HUES64 (cell line): Measurements from ENCODE around the gene NEMP2.

Experiments
- H3K27ac ChIP-seq: 2 replicates; pipeline ENCODE4 v1.7.0; 2013; ENCODE audit warnings: low read depth, low read length, inconsistent platforms
- H3K27me3 ChIP-seq: 2 replicates; pipeline ENCODE4 v1.6.1; 2013; ENCODE audit warnings: mild to moderate bottlenecking, low read length; ENCODE audit not compliant: insufficient read depth
- H3K36me3 ChIP-seq: 2 replicates; pipeline ENCODE4 v1.6.1; 2013; ENCODE audit warnings: mild to moderate bottlenecking, low read length; ENCODE audit not compliant: insufficient read depth
- H3K4me1 ChIP-seq: 2 replicates; pipeline ENCODE4 v1.6.1; 2013; ENCODE audit warnings: mild to moderate bottlenecking, low read length, moderate library complexity; ENCODE audit not compliant: insufficient read depth
- H3K4me3 ChIP-seq: 2 replicates; pipeline ENCODE4 v1.5.1; 2013; ENCODE audit warnings: mild to moderate bottlenecking, low read length, moderate library complexity
- H3K9ac ChIP-seq: 2 replicates; pipeline ENCODE4 v1.6.1; 2013; ENCODE audit warnings: mild to moderate bottlenecking, low read depth, low read length
- H3K9me3 ChIP-seq: 2 replicates; pipeline ENCODE4 v1.6.1; 2013; ENCODE audit warnings: low read depth, low read length; ENCODE audit not compliant: insufficient read depth
- WGBS: fragments of 150-250, 120-280 bp; methylation state at CpG from one replicate; pipeline ENCODE4 v1.1.7; 2013; ENCODE audit warnings: missing lambda C conversion rate; 5-methylcytosine and 5-hydroxymethylcytosine counted together

Gene NEMP2

GRCh38 chr2:190535121-190535439 lies 558 bp upstream of the NEMP2 start:
- H3K9me3 ChIP-seq, result peaks cover 27% of the 10 kb centered on the region
- 20% methylated on average over 7 of the region's 7 CpGs for WGBS
- H3K27ac ChIP-seq, result peak overlapping the region; percentile 96
- H3K9ac ChIP-seq, result peak overlapping the region; percentile 85
- no peaks in the 10 kb centered on the region for H3K36me3 ChIP-seq
- H3K4me1 ChIP-seq, result peaks cover 24% of the 10 kb centered on the region
- H3K27me3 ChIP-seq, result no peaks in the 10 kb centered on the region
- peak overlapping the region; percentile 78 for H3K4me3 ChIP-seq

GRCh38 chr2:190533968-190534309 lies 583 bp downstream of the NEMP2 start:
- no peaks in the 10 kb centered on the region for H3K36me3 ChIP-seq
- peak overlapping the region; percentile 85 for H3K9ac ChIP-seq
- peak overlapping the region; percentile 78 for H3K4me3 ChIP-seq
- peaks cover 24% of the 10 kb centered on the region for H3K4me1 ChIP-seq
- H3K27me3 ChIP-seq, result no peaks in the 10 kb centered on the region
- WGBS, result 59% methylated on average over 13 of the region's 13 CpGs
- H3K27ac ChIP-seq, result peak overlapping the region; percentile 96
- peaks cover 15% of the 10 kb centered on the region for H3K9me3 ChIP-seq

DNA sequence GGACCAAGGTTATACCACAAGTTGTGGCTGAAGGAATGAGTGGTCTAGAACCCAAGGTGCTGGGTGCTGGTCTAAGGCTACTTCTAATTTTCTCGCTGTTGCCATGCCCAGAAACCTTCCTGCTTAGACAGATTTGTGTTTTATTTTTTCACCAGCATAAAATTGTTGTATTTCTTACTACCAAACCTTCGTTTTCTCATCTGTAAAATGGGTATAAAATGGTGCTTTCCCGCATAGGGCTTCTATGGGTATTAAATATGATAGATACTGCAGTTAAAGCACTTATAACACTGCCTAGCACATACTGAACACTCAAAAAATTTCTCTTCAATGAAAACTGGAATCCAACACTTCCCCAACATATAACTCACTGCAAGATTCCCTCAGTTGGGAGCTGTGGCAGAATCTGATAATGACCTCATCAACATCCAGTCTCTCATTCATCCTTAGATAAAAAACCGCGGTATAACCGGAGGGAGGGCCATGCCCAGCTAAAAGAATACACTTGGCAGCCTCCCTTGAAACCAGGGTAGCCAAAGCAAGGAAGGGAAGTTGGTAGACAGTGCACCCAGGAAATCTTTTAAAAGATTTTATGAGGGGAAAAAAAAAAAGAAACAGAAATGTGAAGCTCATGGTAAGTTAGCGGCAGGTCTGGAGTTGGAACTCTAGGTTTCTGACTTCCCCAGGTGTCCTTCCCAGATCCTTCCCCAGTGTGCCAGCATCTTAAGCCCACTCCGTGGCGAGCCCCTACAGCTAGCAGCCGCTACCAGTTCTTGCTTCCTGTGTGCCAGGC lies 1.2 kb downstream of the NEMP2 start:
- no peak overlapping the region; the same call in 1 of the 2 replicates for H3K27ac ChIP-seq
- 84% methylated on average over 8 of the region's 10 CpGs for WGBS
- H3K27me3 ChIP-seq, result no peaks in the 10 kb centered on the region
- H3K4me1 ChIP-seq, result peaks cover 27% of the 10 kb centered on the region
- peaks cover 9% of the 10 kb centered on the region for H3K9me3 ChIP-seq
- H3K4me3 ChIP-seq, result peak overlapping the region; percentile 78
- H3K9ac ChIP-seq, result peak overlapping the region; percentile 85; the same call in 1 of the 2 replicates
- no peaks in the 10 kb centered on the region for H3K36me3 ChIP-seq

DNA sequence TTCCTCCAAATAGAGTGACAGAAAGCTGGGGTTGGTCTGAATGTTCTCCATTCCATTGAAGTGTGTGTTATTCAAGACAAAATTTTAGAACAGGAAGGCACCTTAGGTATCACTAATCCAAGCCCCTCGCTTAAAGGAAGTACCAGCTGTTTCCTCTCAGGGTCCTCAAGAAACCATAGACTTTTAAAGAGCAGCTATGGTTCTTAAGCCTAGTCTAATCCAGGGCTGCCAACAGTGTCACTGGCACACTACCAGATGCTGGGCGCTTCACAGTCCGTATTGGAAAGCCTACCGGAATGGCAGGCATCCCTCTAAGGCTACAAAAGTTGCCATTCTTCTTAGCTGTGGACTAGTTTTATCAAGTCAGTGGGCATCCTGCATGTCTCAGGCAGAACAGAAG lies 1.9 kb downstream of the NEMP2 start:
- Histone ChIP-seq H3K9me3 (peaks cover 2% of the 10 kb centered on the region), H3K36me3 (no peaks in the 10 kb centered on the region), H3K4me1 (peaks cover 34% of the 10 kb centered on the region), H3K4me3 (no peak overlapping the region), H3K27ac (no peak overlapping the region), H3K9ac (no peak overlapping the region), H3K27me3 (no peaks in the 10 kb centered on the region)
- 97% methylated on average over 4 of the region's 4 CpGs for WGBS

DNA sequence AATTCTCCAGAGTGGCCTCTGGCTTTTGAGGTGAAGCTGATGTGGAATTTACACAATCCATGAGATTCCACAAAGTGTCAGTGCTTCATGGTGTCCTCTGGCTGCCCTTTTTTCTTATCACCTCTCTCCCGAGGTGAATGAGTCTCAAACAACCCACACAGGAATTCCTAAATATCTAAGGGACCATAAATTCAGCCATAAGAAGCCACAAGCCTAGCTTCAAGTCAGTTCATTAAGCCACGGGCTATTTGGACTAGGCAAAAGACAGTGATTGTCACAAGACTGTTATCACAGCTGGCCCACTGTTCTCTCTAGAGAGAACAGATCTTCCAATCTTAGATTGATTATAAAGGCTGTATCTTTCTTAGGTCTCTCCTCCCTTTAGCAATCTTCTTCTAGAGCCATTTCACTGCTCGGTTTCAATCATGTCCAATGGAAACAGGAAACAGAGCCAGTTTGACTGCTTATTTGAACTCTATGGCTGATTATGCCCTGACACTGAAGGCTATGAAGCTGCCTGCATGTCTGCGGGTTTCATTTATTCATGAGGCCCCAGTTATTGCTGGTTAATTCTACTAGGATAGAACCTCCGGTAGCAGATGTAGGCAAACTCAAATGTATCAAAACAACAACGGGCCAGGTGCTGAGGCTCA lies 4.1 kb downstream of the NEMP2 start:
- Histone ChIP-seq H3K27ac (no peak overlapping the region), H3K9me3 (no peaks in the 10 kb centered on the region), H3K9ac (no peak overlapping the region), H3K27me3 (no peaks in the 10 kb centered on the region), H3K4me3 (no peak overlapping the region), H3K4me1 (peaks cover 18% of the 10 kb centered on the region), H3K36me3 (no peaks in the 10 kb centered on the region)
- WGBS, result 88% methylated on average over 6 of the region's 6 CpGs

DNA sequence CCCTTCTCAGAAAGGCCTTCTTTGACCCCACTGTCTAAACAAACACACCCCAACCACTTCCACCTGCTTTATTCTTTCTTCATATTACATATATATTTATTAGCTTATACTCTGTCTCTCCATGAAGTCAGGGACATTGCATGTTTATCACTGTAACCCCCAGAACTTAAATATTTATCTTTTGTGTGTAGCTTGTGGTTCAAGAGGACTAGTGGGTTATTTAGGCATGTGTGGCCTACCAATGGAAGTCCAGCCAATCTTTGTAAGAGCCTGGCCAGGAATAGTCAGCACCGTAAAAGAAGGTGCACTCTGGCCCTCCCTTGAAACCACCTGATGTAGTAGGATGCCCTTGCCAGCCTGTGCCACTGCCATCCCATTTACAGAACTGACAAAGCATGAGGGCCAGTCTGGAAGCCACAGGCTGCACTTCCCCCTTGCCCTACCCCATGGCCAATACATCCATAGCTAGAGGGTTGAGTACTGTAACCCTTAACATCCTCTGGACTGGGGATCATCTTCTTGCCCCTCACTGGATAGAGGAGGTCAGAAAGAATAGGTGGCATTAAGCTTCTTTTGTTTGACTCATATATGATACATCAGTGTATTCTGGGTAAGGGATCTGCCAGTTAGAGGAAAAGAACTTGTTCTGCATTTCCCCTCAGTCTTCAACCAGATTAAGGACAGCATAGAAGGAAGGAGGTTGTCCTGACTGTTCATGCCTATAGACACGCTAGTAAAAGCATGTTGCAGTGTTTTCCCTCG lies 4.9 kb downstream of the NEMP2 start:
- H3K4me3 ChIP-seq, result no peak overlapping the region
- H3K36me3 ChIP-seq, result no peaks in the 10 kb centered on the region
- no peaks in the 10 kb centered on the region for H3K27me3 ChIP-seq
- 91% methylated on average over 3 of the region's 3 CpGs for WGBS
- H3K9ac ChIP-seq, result no peak overlapping the region
- H3K9me3 ChIP-seq, result no peaks in the 10 kb centered on the region
- no peak overlapping the region for H3K27ac ChIP-seq
- H3K4me1 ChIP-seq, result peaks cover 13% of the 10 kb centered on the region

DNA sequence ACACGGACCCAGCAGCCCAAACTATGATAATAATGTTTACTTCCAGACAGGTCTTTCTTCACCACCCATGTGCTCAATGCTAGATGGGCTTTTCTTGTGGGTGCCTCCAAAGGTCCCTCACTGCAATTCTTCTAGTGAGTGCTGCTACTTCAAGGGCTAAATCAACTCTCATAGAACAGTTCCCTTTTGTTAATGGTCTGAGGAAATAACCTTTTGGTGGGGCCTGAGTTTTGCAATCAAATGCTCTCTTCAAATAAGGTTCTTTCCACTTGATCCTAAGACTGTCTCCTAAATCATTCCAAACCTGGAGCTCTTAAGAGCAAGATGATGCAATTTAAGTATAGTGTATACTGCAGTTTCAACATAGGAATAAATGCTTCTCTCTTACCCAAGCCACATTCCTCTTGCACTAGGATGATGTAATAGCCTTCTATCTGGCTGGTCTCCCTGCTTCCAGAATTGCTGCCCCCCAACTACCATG lies 6.0 kb downstream of the NEMP2 start:
- H3K9me3 ChIP-seq, result no peaks in the 10 kb centered on the region
- H3K27me3 ChIP-seq, result no peaks in the 10 kb centered on the region
- H3K27ac ChIP-seq, result no peak overlapping the region
- WGBS, result 85% methylated on average over 1 of the region's 1 CpG
- no peaks in the 10 kb centered on the region for H3K36me3 ChIP-seq
- H3K9ac ChIP-seq, result no peak overlapping the region
- peaks cover 10% of the 10 kb centered on the region for H3K4me1 ChIP-seq
- H3K4me3 ChIP-seq, result no peak overlapping the region

- Histone ChIP-seq H3K9me3 (no peaks in the 10 kb centered on the region), H3K4me1 (peaks cover 10% of the 10 kb centered on the region), H3K9ac (no peak overlapping the region), H3K27ac (no peak overlapping the region), H3K36me3 (no peaks in the 10 kb centered on the region), H3K27me3 (no peaks in the 10 kb centered on the region), H3K4me3 (no peak overlapping the region)
Observed at GRCh38 chr2:190527918-190528317, 6.6 kb downstream of the NEMP2 start.

DNA sequence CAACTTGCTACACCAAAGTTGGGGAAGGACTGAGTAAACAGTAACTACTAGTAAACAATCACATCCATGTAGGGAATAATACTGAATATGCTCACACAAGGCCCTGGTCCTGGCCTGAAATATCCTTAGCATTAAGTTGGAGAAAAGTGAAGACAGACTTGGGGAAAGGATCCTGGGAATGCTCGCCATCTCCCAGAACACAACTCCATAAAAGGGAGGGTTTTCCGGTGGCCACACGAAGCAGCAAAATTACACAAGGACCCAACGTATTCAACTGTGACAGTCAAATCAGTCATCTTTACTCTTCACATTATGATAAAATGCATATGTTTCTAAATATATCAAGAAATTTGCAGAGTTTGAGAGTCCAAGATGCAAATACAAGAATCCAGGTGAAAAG lies 7.3 kb downstream of the NEMP2 start:
- H3K27ac ChIP-seq, result no peak overlapping the region
- H3K27me3 ChIP-seq, result no peaks in the 10 kb centered on the region
- H3K9ac ChIP-seq, result no peak overlapping the region
- H3K36me3 ChIP-seq, result no peaks in the 10 kb centered on the region
- no peaks in the 10 kb centered on the region for H3K9me3 ChIP-seq
- H3K4me3 ChIP-seq, result no peak overlapping the region
- 96% methylated on average over 4 of the region's 4 CpGs for WGBS
- peaks cover 10% of the 10 kb centered on the region for H3K4me1 ChIP-seq

DNA sequence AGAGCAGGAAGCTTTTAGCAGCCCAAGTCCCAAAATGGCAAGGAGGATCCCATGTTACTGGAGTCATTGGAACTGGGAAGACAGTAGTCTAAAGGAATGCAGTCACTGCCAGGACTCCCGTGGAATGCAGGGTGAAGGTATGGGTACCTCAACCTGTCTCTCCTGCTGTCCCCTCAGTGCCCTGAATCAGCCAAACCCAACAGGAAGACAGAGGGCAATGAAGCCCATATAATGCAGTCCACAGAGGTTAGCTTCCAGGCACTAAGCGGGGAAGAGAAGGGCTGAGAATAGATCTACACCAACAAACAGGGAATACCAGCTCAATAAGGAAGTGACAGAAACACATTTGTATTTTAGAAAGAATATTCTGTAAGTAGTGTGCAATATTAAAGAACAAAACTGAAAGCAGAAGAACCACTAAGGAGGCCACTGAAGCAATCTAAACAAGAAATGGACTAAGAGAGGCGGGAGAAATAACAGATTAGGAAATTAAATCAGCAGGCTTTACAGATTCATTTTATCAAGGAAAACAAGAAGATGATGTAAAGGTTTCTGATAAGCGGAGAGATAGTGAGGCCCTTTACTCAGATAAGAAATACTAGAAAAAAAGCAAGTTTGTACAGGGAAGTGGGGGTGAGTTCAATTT lies 8.3 kb downstream of the NEMP2 start:
- H3K9me3 ChIP-seq, result no peaks in the 10 kb centered on the region
- WGBS, result 93% methylated on average over 4 of the region's 4 CpGs
- H3K9ac ChIP-seq, result no peak overlapping the region
- no peaks in the 10 kb centered on the region for H3K36me3 ChIP-seq
- H3K27ac ChIP-seq, result no peak overlapping the region
- H3K27me3 ChIP-seq, result no peaks in the 10 kb centered on the region
- no peak overlapping the region for H3K4me3 ChIP-seq
- peaks cover 10% of the 10 kb centered on the region for H3K4me1 ChIP-seq

- Histone ChIP-seq H3K4me3 (no peak overlapping the region), H3K27ac (no peak overlapping the region), H3K36me3 (no peaks in the 10 kb centered on the region), H3K9me3 (no peaks in the 10 kb centered on the region), H3K27me3 (no peaks in the 10 kb centered on the region), H3K4me1 (peaks cover 10% of the 10 kb centered on the region), H3K9ac (no peak overlapping the region)
Observed at GRCh38 chr2:190524928-190525327, 9.6 kb downstream of the NEMP2 start.
